AG09309 (cell line): ENCODE results near the gene RFPL3.

Experiments
- DNase-seq: peaks from one replicate; pipeline ENCODE4 v3.0.0-alpha.2; 2010; ENCODE audit warnings: low read depth
- H3K4me3 ChIP-seq: 2 replicates; pipeline ENCODE4 v1.5.1; 2011; ENCODE audit warnings: mild to moderate bottlenecking, low read depth, low read length, moderate library complexity; ENCODE audit not compliant: control insufficient read depth
- TF ChIP-seq, protein P1 (sequence below): IDR thresholded peaks from 2 replicates; pipeline ENCODE4 v1.5.1; 2011; ENCODE audit warnings: mild to moderate bottlenecking, low read depth, low read length, inconsistent platforms; ENCODE audit not compliant: insufficient read depth, control insufficient read depth; ENCODE audit errors: missing control alignments

Gene RFPL3

DNA sequence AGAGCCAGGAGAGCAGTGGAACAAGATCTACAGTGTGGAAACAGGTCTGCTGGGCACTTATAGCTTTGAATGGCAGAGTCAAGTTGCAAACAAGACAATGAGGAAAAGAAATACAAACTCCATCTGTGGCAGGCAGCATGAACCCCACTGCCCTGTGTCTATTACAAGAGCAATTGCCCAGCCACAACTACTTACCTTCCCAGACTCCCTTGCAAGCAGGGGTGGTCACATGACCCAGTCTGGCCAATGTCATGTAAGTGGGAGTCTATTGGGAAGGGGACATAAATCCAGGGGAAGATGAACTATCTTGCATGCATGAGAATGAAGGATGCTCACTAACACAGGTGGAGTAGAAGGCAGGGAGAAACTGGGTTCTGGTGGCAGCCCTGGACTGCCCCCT is 44.1 kb upstream of the RFPL3 start:
- no peak for DNase-seq
- TF ChIP-seq, protein P1, sequence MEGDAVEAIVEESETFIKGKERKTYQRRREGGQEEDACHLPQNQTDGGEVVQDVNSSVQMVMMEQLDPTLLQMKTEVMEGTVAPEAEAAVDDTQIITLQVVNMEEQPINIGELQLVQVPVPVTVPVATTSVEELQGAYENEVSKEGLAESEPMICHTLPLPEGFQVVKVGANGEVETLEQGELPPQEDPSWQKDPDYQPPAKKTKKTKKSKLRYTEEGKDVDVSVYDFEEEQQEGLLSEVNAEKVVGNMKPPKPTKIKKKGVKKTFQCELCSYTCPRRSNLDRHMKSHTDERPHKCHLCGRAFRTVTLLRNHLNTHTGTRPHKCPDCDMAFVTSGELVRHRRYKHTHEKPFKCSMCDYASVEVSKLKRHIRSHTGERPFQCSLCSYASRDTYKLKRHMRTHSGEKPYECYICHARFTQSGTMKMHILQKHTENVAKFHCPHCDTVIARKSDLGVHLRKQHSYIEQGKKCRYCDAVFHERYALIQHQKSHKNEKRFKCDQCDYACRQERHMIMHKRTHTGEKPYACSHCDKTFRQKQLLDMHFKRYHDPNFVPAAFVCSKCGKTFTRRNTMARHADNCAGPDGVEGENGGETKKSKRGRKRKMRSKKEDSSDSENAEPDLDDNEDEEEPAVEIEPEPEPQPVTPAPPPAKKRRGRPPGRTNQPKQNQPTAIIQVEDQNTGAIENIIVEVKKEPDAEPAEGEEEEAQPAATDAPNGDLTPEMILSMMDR: no peak
- H3K4me3 ChIP-seq: no peak overlapping the region

DNA sequence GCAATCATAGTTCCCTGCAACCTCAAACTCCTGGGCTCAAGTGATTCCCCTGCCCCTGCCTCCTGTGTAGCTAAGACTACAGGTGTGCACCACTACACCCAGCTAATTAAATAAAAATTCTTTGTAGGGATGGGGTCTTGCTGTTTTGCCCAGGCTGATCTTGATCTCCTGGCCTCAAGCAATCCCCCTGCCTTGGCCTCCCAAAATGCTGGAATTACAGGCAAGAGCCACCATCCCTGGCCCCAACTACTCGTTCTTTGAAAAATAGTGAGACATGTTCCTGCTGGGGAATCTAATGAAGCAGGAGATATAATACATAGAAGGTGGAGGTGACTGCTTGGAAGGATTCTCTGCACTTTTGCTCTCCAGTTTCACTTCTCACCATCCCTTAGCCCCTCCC is 40.1 kb upstream of the RFPL3 start:
- DNase-seq: no peak
- H3K4me3 ChIP-seq: no peak overlapping the region
- TF ChIP-seq, protein P1: no peak

DNA sequence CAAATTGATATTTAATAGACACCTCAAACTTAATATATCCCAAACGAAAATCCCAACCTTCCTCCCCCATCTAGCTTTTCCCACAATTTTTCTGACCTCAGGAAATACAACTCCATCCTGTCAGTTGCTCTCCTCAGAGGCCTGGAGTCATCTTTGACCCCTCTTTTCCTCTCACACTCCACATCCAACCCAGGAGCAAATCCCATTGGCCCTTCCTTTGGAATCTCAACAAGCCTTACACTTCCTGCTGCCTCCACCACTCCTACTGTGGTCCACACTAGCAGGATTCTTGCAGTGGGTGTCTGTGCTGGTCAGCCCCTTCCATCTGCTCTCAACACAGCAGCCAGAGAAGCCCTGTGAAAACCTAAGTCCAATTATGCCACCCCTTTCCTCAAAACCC is 39.3 kb upstream of the RFPL3 start:
- DNase-seq: no peak
- H3K4me3 ChIP-seq: no peak overlapping the region
- TF ChIP-seq, protein P1: no peak

DNA sequence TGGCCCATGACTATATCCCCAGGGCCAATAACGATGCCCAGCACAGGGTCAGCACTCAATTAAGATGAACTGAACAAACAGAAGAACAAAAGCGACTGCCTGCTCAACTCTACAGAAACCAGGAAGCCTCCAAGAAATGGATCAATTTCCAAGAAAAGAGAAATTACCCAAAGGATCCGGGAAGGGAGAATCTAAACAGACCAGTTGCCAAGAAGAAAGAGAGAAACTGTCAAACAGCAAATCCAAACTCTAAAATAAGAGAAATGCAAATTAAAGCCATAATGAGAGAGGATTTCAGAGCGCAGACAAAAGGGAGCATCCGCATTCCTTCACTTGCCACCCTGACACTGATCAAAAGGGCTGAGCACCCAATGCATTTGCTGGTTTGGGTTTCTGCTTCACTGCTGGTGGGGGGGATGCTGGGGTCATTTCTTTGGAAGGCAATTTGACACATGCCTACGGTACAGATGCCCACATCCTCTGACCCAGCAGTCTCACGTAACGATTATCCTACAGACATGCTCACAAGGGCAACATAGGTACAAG is 37.7 kb upstream of the RFPL3 start:
- no peak overlapping the region for H3K4me3 ChIP-seq

DNA sequence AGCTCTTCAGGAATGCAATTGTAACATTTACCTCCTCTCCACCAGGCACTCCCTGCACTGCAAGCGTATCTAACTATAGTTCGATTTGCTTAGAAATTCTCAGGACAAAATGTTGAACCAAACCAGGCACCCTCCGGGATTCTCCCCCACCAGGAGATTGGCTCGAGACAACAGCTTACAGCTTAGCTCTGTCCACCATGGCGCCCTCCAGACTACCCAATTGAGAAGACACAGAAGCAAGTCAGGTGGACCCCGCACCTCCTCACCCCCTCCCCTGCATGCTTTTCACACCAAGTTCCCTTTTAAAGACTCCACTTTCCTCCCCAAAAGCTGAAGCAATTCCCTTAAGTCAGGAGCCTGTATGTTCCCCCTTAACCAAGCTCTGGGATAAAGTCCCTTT is 34.7 kb upstream of the RFPL3 start:
- H3K4me3 ChIP-seq: no peak overlapping the region
- TF ChIP-seq, protein P1: no peak
- no peak for DNase-seq

More for the DNA sequence above, 37.7 kb upstream of the RFPL3 start:
- TF ChIP-seq, protein P1: no peak
- no peak for DNase-seq

DNA sequence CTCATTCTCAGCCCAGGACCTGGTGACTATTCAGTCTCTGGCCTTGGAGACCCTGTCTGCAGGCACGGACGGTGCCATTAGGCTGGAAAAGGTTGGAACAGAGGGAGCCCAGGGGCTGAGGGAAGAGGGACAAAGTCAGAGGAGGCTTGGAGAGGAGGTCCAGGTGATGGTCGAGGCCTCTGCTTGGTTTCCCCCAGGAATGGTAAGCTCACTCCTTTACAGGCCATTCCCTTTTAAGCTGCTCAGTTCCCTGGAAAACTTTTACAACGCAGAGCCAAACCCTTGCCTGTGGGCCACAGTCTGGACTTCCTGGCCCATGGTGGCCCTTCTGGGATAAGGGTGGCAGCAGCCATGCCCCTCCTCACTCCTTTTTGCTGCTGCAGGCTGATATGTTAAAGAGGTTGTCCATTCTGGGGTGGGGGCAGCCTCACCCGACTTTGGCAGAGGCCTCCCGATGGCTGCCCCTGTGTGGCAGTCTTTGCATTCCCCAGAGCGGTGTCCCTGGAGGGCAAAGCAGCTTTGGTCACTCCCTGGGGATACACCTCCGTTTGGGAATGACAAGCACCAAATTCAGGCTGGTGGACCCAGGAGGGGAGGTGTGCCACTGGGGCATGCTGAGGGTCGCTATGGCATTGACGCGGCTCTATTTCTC is 34.0 kb upstream of the RFPL3 start:
- no peak for DNase-seq
- no peak overlapping the region for H3K4me3 ChIP-seq
- TF ChIP-seq, protein P1: no peak
